H1 (cell line): ENCODE measurements around the gene EPB42. TPM values are rescaled to one million over a fixed set of nuclear protein-coding genes. Genes with fewer than 3 reads are reported as not detected.

ENCODE experiments used
- CTCF ChIA-PET: fragments of 300-600 bp; sonication (Branson Sonifier 250); formaldehyde crosslinking; loops from one replicate; lab custom pipeline; 2021; ENCODE audit not compliant: partially characterized antibody; lab: Charles Lee
- POLR2A ChIA-PET: fragments of 300-600 bp; sonication (Branson Sonifier 250); formaldehyde crosslinking; loops from one replicate; lab custom pipeline; 2021; ENCODE audit warnings: inconsistent platforms; ENCODE audit not compliant: partially characterized antibody; lab: Charles Lee
- DNase-seq, 2 experiments: peaks; one replicate each; pipeline versions ENCODE4 v3.0.0 to v3.0.0-alpha.2; 2010 to 2022; ENCODE audit warnings: low spot score in 2 of 2, low read depth in 1 of 2, mixed read lengths in 1 of 2
- FAIRE-seq: peaks from 2 replicates; lab custom pipeline; 2011; peaks lifted over from hg19 to GRCh38; lab: Jason Lieb, UNC
- H2AFZ ChIP-seq: 2 replicates; pipeline ENCODE4 v1.8.1; 2012; ENCODE audit warnings: low read length, inconsistent platforms
- H2AK5ac ChIP-seq: 2 replicates; pipeline ENCODE4 v1.6.1; 2013; ENCODE audit warnings: low read depth, low read length
- H2BK120ac ChIP-seq: replicated peaks from 2 replicates; pipeline ENCODE3; 2013; ENCODE audit warnings: low read depth, low read length, inconsistent platforms
- H2BK12ac ChIP-seq: 2 replicates; pipeline ENCODE4 v1.6.1; 2013; ENCODE audit warnings: low read depth, low read length
- H2BK15ac ChIP-seq: 2 replicates; pipeline ENCODE4 v1.6.1; 2013; ENCODE audit warnings: low read length
- H2BK20ac ChIP-seq: 2 replicates; pipeline ENCODE4 v1.6.1; 2013; ENCODE audit warnings: low read length
- H2BK5ac ChIP-seq: 2 replicates; pipeline ENCODE4 v1.6.1; 2013; ENCODE audit warnings: low read depth, low read length
- H3K14ac ChIP-seq: 2 replicates; pipeline ENCODE4 v1.6.1; 2013; ENCODE audit warnings: inconsistent platforms; ENCODE audit not compliant: insufficient read length
- H3K18ac ChIP-seq: 2 replicates; pipeline ENCODE4 v1.6.1; 2013; ENCODE audit warnings: low read length; ENCODE audit errors: extremely low read depth
- H3K23ac ChIP-seq: 2 replicates; pipeline ENCODE4 v1.6.1; 2013; ENCODE audit warnings: inconsistent platforms; ENCODE audit not compliant: insufficient read length
- H3K23me2 ChIP-seq: 2 replicates; pipeline ENCODE4 v1.6.1; 2013; ENCODE audit warnings: low read depth, low read length
- H3K27ac ChIP-seq: 2 replicates; pipeline ENCODE4 v1.6.1; 2011; ENCODE audit warnings: low read depth, low read length, inconsistent platforms
- H3K27me3 ChIP-seq, 4 experiments: replicated peaks in 1 of 4; 1 replicate in 1 of 4; 2 replicates in 3 of 4; pipeline versions ENCODE4 v1.6.1 to v1.8.1; 2011 to 2013; ENCODE audit warnings: low read length in 3 of 4, mild to moderate bottlenecking in 3 of 4, inconsistent platforms in 2 of 4, mixed read lengths in 2 of 4, moderate library complexity in 1 of 4; ENCODE audit not compliant: control insufficient read depth in 3 of 4, insufficient read depth in 3 of 4; ENCODE audit errors: extremely low read depth in 1 of 4
- H3K36me3 ChIP-seq, 4 experiments: 2 replicates each; pipeline versions ENCODE4 v1.6.1 to v1.8.1; 2011 to 2013; ENCODE audit warnings: mild to moderate bottlenecking in 4 of 4, low read length in 3 of 4, moderate library complexity in 2 of 4, control low read depth in 1 of 4, inconsistent platforms in 1 of 4; ENCODE audit not compliant: insufficient read depth in 4 of 4, control insufficient read depth in 2 of 4
- H3K4ac ChIP-seq: replicated peaks from 2 replicates; pipeline ENCODE3; 2013; ENCODE audit warnings: low read length, low read depth, mixed read lengths, inconsistent platforms; ENCODE audit not compliant: insufficient read length
- H3K4me1 ChIP-seq, 4 experiments: replicated peaks in 1 of 4; 1 replicate in 1 of 4; 2 replicates in 3 of 4; pipeline versions ENCODE4 v1.6.1 to v1.8.1; 2011 to 2013; ENCODE audit warnings: low read length in 3 of 4, inconsistent platforms in 2 of 4, mixed read lengths in 1 of 4; ENCODE audit not compliant: insufficient read depth in 4 of 4, control insufficient read depth in 3 of 4
- H3K4me2 ChIP-seq, 2 experiments: 2 replicates each; pipeline versions ENCODE4 v1.6.1 to v1.8.1; 2011 to 2013; ENCODE audit warnings: low read depth in 2 of 2, low read length in 2 of 2, control low read depth in 1 of 2, inconsistent platforms in 1 of 2, mild to moderate bottlenecking in 1 of 2; ENCODE audit not compliant: insufficient read depth in 1 of 2
- H3K4me3 ChIP-seq, 4 experiments: fragments of 200-600, 300-600 bp in 1 of 4; sonication (generic), shearing (Covaris generic), sonication (Bioruptor Twin) in 1 of 4; 2 replicates each; pipeline versions ENCODE4 v1.5.1 to v1.8.1; 2011 to 2016; ENCODE audit warnings: low read length in 4 of 4, low read depth in 3 of 4, control low read depth in 2 of 4, inconsistent platforms in 2 of 4, mild to moderate bottlenecking in 2 of 4, mixed read lengths in 1 of 4, moderate library complexity in 1 of 4; ENCODE audit not compliant: insufficient read depth in 2 of 4; ENCODE audit errors: extremely low read depth in 1 of 4
- H3K56ac ChIP-seq: replicated peaks from 2 replicates; pipeline ENCODE3; 2013; ENCODE audit warnings: low read depth, mild to moderate bottlenecking, mixed read lengths, low read length, inconsistent platforms; ENCODE audit not compliant: insufficient read length
- H3K79me1 ChIP-seq: 2 replicates; pipeline ENCODE4 v1.6.1; 2013; ENCODE audit warnings: low read depth, low read length, control low read depth
- H3K79me2 ChIP-seq, 2 experiments: 2 replicates each; pipeline versions ENCODE4 v1.6.1 to v1.8.1; 2012 to 2013; ENCODE audit warnings: low read length in 2 of 2, mild to moderate bottlenecking in 2 of 2, inconsistent platforms in 1 of 2; ENCODE audit not compliant: insufficient read depth in 2 of 2, control insufficient read depth in 1 of 2
- H3K9ac ChIP-seq, 4 experiments: replicated peaks in 1 of 4; 1 replicate in 1 of 4; 2 replicates in 3 of 4; pipeline versions ENCODE4 v1.6.1 to v1.8.1; 2011 to 2013; ENCODE audit warnings: low read depth in 3 of 4, low read length in 3 of 4, control low read depth in 2 of 4, mild to moderate bottlenecking in 2 of 4, moderate library complexity in 2 of 4, inconsistent platforms in 1 of 4; ENCODE audit errors: extremely low read depth in 1 of 4
- H3K9me3 ChIP-seq, 2 experiments: 2 replicates each; pipeline versions ENCODE4 v1.6.1 to v1.8.1; 2012 to 2013; ENCODE audit warnings: mild to moderate bottlenecking in 2 of 2, moderate library complexity in 2 of 2, control low read depth in 1 of 2, inconsistent platforms in 1 of 2, low read depth in 1 of 2, low read length in 1 of 2, mixed read lengths in 1 of 2; ENCODE audit not compliant: insufficient read depth in 2 of 2
- H4K20me1 ChIP-seq, 2 experiments: replicated peaks in 1 of 2; 2 replicates each; pipeline versions ENCODE3 to v1.8.1; 2011 to 2013; ENCODE audit warnings: inconsistent platforms in 2 of 2, low read length in 2 of 2, mild to moderate bottlenecking in 1 of 2; ENCODE audit not compliant: insufficient read depth in 2 of 2, control insufficient read depth in 1 of 2
- H4K5ac ChIP-seq: 2 replicates; pipeline ENCODE4 v1.6.1; 2013; ENCODE audit warnings: low read length, low read depth, mixed read lengths, inconsistent platforms; ENCODE audit not compliant: insufficient read length
- H4K8ac ChIP-seq: 2 replicates; pipeline ENCODE4 v1.8.0; 2013; ENCODE audit warnings: mild to moderate bottlenecking, moderate library complexity, low read length, inconsistent platforms; ENCODE audit not compliant: insufficient read depth; ENCODE audit errors: extremely low read depth
- H4K91ac ChIP-seq: replicated peaks from 2 replicates; pipeline ENCODE3; 2013; ENCODE audit warnings: low read length, mixed read lengths, inconsistent platforms; ENCODE audit not compliant: insufficient read length
- CBX5 ChIP-seq: fragments of 300-800, 300-1000 bp; sonication (generic); IDR thresholded peaks from 2 replicates; pipeline ENCODE4 v1.7.1; 2016; ENCODE audit warnings: antibody characterized with exemption, low read length, low read depth
- CREB1 ChIP-seq: IDR thresholded peaks from 2 replicates; pipeline ENCODE4 v1.6.1; 2012; ENCODE audit warnings: inconsistent platforms
- EP300 ChIP-seq, 2 experiments: IDR thresholded peaks; 1 replicate in 1 of 2; 2 replicates in 1 of 2; pipeline ENCODE4 v1.6.1; 2011 to 2012; ENCODE audit warnings: low read depth in 2 of 2, low read length in 2 of 2, mild to moderate bottlenecking in 2 of 2, borderline replicate concordance in 1 of 2, inconsistent platforms in 1 of 2, moderate library complexity in 1 of 2
- FOSL1 ChIP-seq: IDR thresholded peaks from 2 replicates; pipeline ENCODE4 v1.6.1; 2011; ENCODE audit warnings: mild to moderate bottlenecking, low read depth, low read length, moderate library complexity; ENCODE audit not compliant: insufficient read depth
- JUND ChIP-seq: IDR thresholded peaks from 2 replicates; pipeline ENCODE4 v1.6.1; 2011; ENCODE audit warnings: mild to moderate bottlenecking, improper control_type of control experiment, low read length
- KDM4A ChIP-seq: IDR thresholded peaks from one replicate; pipeline ENCODE4 v1.7.1; 2012; ENCODE audit warnings: low read depth, mild to moderate bottlenecking, moderate library complexity, low read length, inconsistent platforms; ENCODE audit not compliant: severe bottlenecking
- SIN3A ChIP-seq, 2 experiments: IDR thresholded peaks in 1 of 2; conservative IDR thresholded peaks in 1 of 2; 2 replicates each; pipeline ENCODE4 v1.6.1; 2011 to 2012; ENCODE audit warnings: low read length in 2 of 2, improper control_type of control experiment in 1 of 2, low read depth in 1 of 2, mild to moderate bottlenecking in 1 of 2
- SP4 ChIP-seq: IDR thresholded peaks from 2 replicates; pipeline ENCODE4 v1.6.1; 2012; ENCODE audit warnings: low read length, inconsistent platforms
- SRF ChIP-seq: IDR thresholded peaks from 2 replicates; pipeline ENCODE4 v1.6.1; 2011; ENCODE audit warnings: mild to moderate bottlenecking, low read depth, low read length, moderate library complexity
- TEAD4 ChIP-seq: IDR thresholded peaks from 2 replicates; pipeline ENCODE4 v1.6.1; 2012; ENCODE audit warnings: low read depth, low read length, inconsistent platforms, mixed read lengths
- ZNF274 ChIP-seq: IDR thresholded peaks from 2 replicates; pipeline ENCODE4 v1.7.0; 2012; ENCODE audit warnings: low read length, borderline replicate concordance; ENCODE audit errors: extremely low read depth
- WGBS, 2 experiments: shearing (Covaris generic) in 1 of 2; methylation state at CpG; one replicate each; pipeline versions ENCODE4 v1.1.6 to v1.1.7; 2013 to 2015; ENCODE audit warnings: low lambda C conversion rate in 2 of 2, mixed read lengths in 2 of 2, inconsistent platforms in 1 of 2, low coverage in 1 of 2, missing lambda C conversion rate in 1 of 2; ENCODE audit not compliant: insufficient replicate concordance in 2 of 2, insufficient coverage in 1 of 2, insufficient read length in 1 of 2; ENCODE audit errors: extremely low coverage in 1 of 2, missing lambda C conversion rate in 1 of 2; 5-methylcytosine and 5-hydroxymethylcytosine counted together
- polyA plus RNA-seq, 7 experiments: library from polyadenylated mRNA; depleted of rRNA in 3 of 7; stranded (reverse) in 5 of 7; unstranded in 2 of 7; fragments of >200 nt in 5 of 7; fragments of 200-250 nt in 2 of 7; gene quantifications; 1 replicate in 5 of 7; 2 replicates in 1 of 7; 4 replicates in 1 of 7; pipeline versions ENCODE4 v1.2.1 to v1.2.3, GENCODE V29; 2011 to 2013; ENCODE audit warnings: missing spikeins in 2 of 7, mixed read lengths in 2 of 7
- total RNA-seq: library from RNA; stranded (reverse); fragmentation: NEBNext Ultra II Directional; extraction: Animal tissue kit (Norgen Biotek cat#: 25700); gene quantifications from 2 replicates; pipeline ENCODE4 v1.2.1, GENCODE V29; 2021

Gene EPB42
- total and polyA plus RNA-seq, 2 of the 8 experiments (the other 6 are each of a cell fraction or from before 2014, with no cell fraction given): not detected

DNA sequence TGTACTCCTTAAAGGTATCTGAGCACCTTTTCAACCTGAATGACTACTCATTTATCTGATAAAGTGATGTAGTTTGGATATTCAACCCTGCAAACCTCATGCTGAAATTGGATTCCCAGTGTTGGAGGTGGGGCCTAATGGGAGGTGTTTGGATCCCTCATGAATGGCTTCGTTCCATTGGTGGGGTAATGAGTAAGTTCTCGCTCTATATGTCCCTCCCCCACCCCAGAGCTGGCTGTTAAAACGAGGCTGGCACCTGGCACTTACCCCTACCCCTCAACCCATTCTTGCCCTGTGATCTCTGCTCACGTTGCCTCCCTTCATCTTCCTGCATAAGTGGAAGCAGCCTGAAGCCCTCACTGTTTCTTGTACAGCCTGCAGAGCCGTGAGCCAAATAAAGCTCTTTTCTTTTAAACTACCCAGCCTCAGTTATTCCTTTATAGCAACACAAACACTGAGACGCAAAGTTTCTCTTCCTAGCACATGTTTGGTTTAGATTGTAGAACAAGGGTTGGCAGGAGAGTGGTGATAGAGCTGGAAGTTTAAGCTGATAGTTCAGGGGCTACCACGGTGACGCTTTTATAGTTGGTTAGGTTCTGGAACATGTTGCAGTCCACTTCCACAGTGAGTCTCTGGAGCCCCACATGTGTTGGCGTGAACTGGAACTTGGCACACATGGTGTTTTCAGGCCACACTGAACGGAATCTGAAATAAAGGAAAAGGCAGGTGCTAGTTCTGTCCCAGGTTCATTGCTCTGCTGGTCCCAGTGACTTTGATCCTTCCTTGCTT, 23.9 kb downstream of the EPB42 start:
- 89% methylated on average over 10 of the region's 10 CpGs; no CpG with 5 or more reads in 1 of the 2 experiments for WGBS, 2 experiments
- POLR2A ChIA-PET: interaction anchor here (0.8 to 1.7 kb wide), 2 partner anchors 18 to 125 kb away, joined by 3 to 4 read pairs; no protein-coding TSS in a partner anchor
- Histone ChIP-seq H2BK20ac (no peak overlapping the region), H4K20me1 (no peaks in the 10 kb centered on the region), H4K91ac (no peak overlapping the region), H2BK5ac (no peak overlapping the region), H3K79me2 (no peaks in the 10 kb centered on the region), H2AFZ (no peak overlapping the region), H3K9ac (no peak overlapping the region), H3K27ac (no peak overlapping the region), H3K4me3 (no peak overlapping the region), H3K79me1 (no peaks in the 10 kb centered on the region), H3K23ac (no peak overlapping the region), H3K4me2 (no peak overlapping the region), H4K8ac (no peak overlapping the region), H3K18ac (no peak overlapping the region), H4K5ac (no peak overlapping the region), H2BK12ac (no peak overlapping the region), H2BK15ac (no peak overlapping the region), H3K4me1 (no peaks in the 10 kb centered on the region), H3K56ac (no peak overlapping the region), H2AK5ac (no peak overlapping the region), H3K36me3 (peaks cover 0 to 11% (median 0%) of the 10 kb centered on the region in 4 experiments; a peak in 4 of 8 replicates), H2BK120ac (no peak overlapping the region), H3K4ac (no peak overlapping the region), H3K27me3 (no peaks in the 10 kb centered on the region), H3K23me2 (no peaks in the 10 kb centered on the region), H3K14ac (no peak overlapping the region), H3K9me3 (peaks cover 0 to 6% of the 10 kb centered on the region in 2 experiments; a peak in 1 of 4 replicates)
- FAIRE-seq: no peak
- CTCF ChIA-PET: interaction anchor here (0.6 to 7.5 kb wide), 6 partner anchors 7 to 159 kb away, joined by 3 to 58 read pairs (median 8); no protein-coding TSS in a partner anchor
- DNase-seq: no peak
- TF ChIP-seq EP300 (IDR thresholded peaks at IDR 0.05; ENCODE audit: borderline replicate concordance in 1 of 2, low read depth in 2 of 2, low read length in 2 of 2) (no peak), SIN3A (conservative IDR thresholded peaks at IDR 0.05 in 1 of 2, IDR thresholded peaks at IDR 0.05 in 1 of 2; ENCODE audit: low read depth in 1 of 2, low read length in 2 of 2) (no peak), ZNF274 (no peak), SP4 (no peak), CBX5 (no peak), FOSL1 (no peak), SRF (no peak), TEAD4 (no peak), JUND (no peak), CREB1 (no peak), KDM4A (no peak)
